GM19239 (cell line): Measurements from ENCODE around the gene GPR4.

ENCODE experiments used
- DNase-seq: peaks from one replicate; pipeline ENCODE4 v3.0.0; 2011; ENCODE audit warnings: low spot score; ENCODE audit not compliant: insufficient read length
- FAIRE-seq: peaks from 2 replicates; lab custom pipeline; 2011; peaks lifted over from hg19 to GRCh38; lab: Jason Lieb, UNC

Gene GPR4

GRCh38 chr19:45601524-45602374 lies at the start of gene GPR4:
Gene GPR4 (minus strand): TSS chr19:45602212. CDS start chr19:45591866, 10,346 bp downstream.
- FAIRE-seq (no peak), DNase-seq (no peak)

- DNase-seq = no peak
- FAIRE-seq = no peak
Measured at GRCh38 chr19:45650722-45651121, 48.7 kb upstream of the GPR4 start.

- FAIRE-seq (no peak), DNase-seq (no peak)
Measured at GRCh38 chr19:45646345-45646698, 44.3 kb upstream of the GPR4 start.

GRCh38 chr19:45645631-45646344 lies 43.8 kb upstream of the GPR4 start:
- peak; percentile 91 for FAIRE-seq

GRCh38 chr19:45645068-45645630 lies 43.1 kb upstream of the GPR4 start:
- DNase-seq (no peak), FAIRE-seq (no peak)

More at GRCh38 chr19:45645631-45646344, 43.8 kb upstream of the GPR4 start:
- peak; percentile 93 for DNase-seq

GRCh38 chr19:45643927-45644771 lies 42.1 kb upstream of the GPR4 start:
- no peak for FAIRE-seq
- no peak for DNase-seq

- DNase-seq (peak; percentile 88), FAIRE-seq (peak; percentile 89)
Measured at GRCh38 chr19:45643024-45643926, 41.3 kb upstream of the GPR4 start.

GRCh38 chr19:45641274-45642105 lies 39.5 kb upstream of the GPR4 start:
- FAIRE-seq (peak; percentile 97), DNase-seq (peak; percentile 94)

GRCh38 chr19:45640849-45641273 lies 38.8 kb upstream of the GPR4 start:
- FAIRE-seq (no peak), DNase-seq (no peak)

GRCh38 chr19:45638930-45639729 lies 37.1 kb upstream of the GPR4 start, which contains the start of gene EML2:
Gene EML2 (minus strand): TSS chr19:45639397. CDS start chr19:45639376, 21 bp downstream.
- DNase-seq (no peak), FAIRE-seq (peak; percentile 51)

- DNase-seq (no peak), FAIRE-seq (no peak)
Measured at GRCh38 chr19:45637890-45638667, 36.1 kb upstream of the GPR4 start.

GRCh38 chr19:45636902-45637301 lies 34.9 kb upstream of the GPR4 start:
- FAIRE-seq (no peak), DNase-seq (no peak)

- DNase-seq (no peak), FAIRE-seq (no peak)
Measured at GRCh38 chr19:45636275-45636674, 34.3 kb upstream of the GPR4 start.

- no peak for FAIRE-seq
Measured at GRCh38 chr19:45632468-45633196, 30.6 kb upstream of the GPR4 start.

GRCh38 chr19:45630463-45630862 lies 28.5 kb upstream of the GPR4 start:
- DNase-seq = no peak
- peak; percentile 18 for FAIRE-seq

More at GRCh38 chr19:45632468-45633196, 30.6 kb upstream of the GPR4 start:
- no peak for DNase-seq

GRCh38 chr19:45629704-45630103 lies 27.7 kb upstream of the GPR4 start:
- DNase-seq = no peak
- FAIRE-seq = no peak
